ENCODE results near the gene ZFP36.

Gene ZFP36

GRCh38 chr19:39423258-39424086, 16.8 kb downstream of the ZFP36 start:
- DNase-seq: no peak

- no peak for DNase-seq
Measured at GRCh38 chr19:39424934-39425333, 18.3 kb downstream of the ZFP36 start.

GRCh38 chr19:39425744-39426143, 19.1 kb downstream of the ZFP36 start:
- DNase-seq: no peak

- DNase-seq: no peak
Measured at GRCh38 chr19:39426170-39426569, 19.5 kb downstream of the ZFP36 start.

- DNase-seq: no peak
Measured at GRCh38 chr19:39427707-39428106, 21.1 kb downstream of the ZFP36 start.

- no peak for DNase-seq
Measured at GRCh38 chr19:39428283-39429112, 21.9 kb downstream of the ZFP36 start.

GRCh38 chr19:39430675-39431593, 24.3 kb downstream of the ZFP36 start:
- DNase-seq: no peak

- no peak for DNase-seq
Measured at GRCh38 chr19:39432677-39433025, 26.0 kb downstream of the ZFP36 start.

GRCh38 chr19:39433480-39434079, 26.9 kb downstream of the ZFP36 start:
- no peak for DNase-seq

- DNase-seq: no peak
Measured at GRCh38 chr19:39434123-39435076, 27.8 kb downstream of the ZFP36 start.

- peak; percentile 99 for DNase-seq
Measured at GRCh38 chr19:39435499-39436349, 29.1 kb downstream of the ZFP36 start, which contains the start of gene RPS16. RPS16 (minus strand) TSS chr19:39435949; CDS start chr19:39435895, 54 bp downstream.

GRCh38 chr19:39436350-39436716, 29.7 kb downstream of the ZFP36 start:
- DNase-seq: no peak

- DNase-seq: no peak
Measured at GRCh38 chr19:39438270-39438934, 31.8 kb downstream of the ZFP36 start.

- DNase-seq: no peak
Measured at GRCh38 chr19:39444598-39445195, 38.0 kb downstream of the ZFP36 start.

GRCh38 chr19:39445196-39446111, 38.8 kb downstream of the ZFP36 start, which contains the start of gene SUPT5H:
SUPT5H (plus strand) TSS chr19:39445582; CDS start chr19:39445891, 309 bp downstream.
- DNase-seq: peak; percentile 96

GRCh38 chr19:39446365-39447084, 39.9 kb downstream of the ZFP36 start:
- no peak for DNase-seq

GRCh38 chr19:39448271-39448670, 41.6 kb downstream of the ZFP36 start:
- DNase-seq: no peak
